ENCODE results near the gene RAD51B.

RAD51B gene

GRCh38 chr14:68486809-68487208 is 667.2 kb downstream of the RAD51B start:
- in situ Hi-C loops (cut with HindIII; ENCODE audit: low pct_unique_long_range_greater_than_20kb, low sequenced_read_pairs): no loop called here
- TF ChIP-seq JUND (IDR thresholded peaks at IDR 0.05; ENCODE audit: low read depth): no peak

GRCh38 chr14:68487805-68488590 is 668.4 kb downstream of the RAD51B start:
- TF ChIP-seq JUND (IDR thresholded peaks at IDR 0.05; ENCODE audit: low read depth): peak; percentile 51; the same call in 1 of the 2 replicates
- in situ Hi-C loops (cut with HindIII; ENCODE audit: low pct_unique_long_range_greater_than_20kb, low sequenced_read_pairs): no loop called here
- peak in 1 of 2 experiments; percentile 52 for DNase-seq (ENCODE audit: low read depth in 1 of 2, low spot score in 1 of 2)

More at GRCh38 chr14:68486809-68487208, 667.2 kb downstream of the RAD51B start:
- no peak for DNase-seq (ENCODE audit: low read depth in 1 of 2, low spot score in 1 of 2)

- no peak for TF ChIP-seq JUND (IDR thresholded peaks at IDR 0.05; ENCODE audit: low read depth)
- DNase-seq (ENCODE audit: low read depth in 1 of 2, low spot score in 1 of 2): no peak
- in situ Hi-C loops (cut with HindIII; ENCODE audit: low pct_unique_long_range_greater_than_20kb, low sequenced_read_pairs): no loop called here
Observed at GRCh38 chr14:68491793-68492192, 672.2 kb downstream of the RAD51B start.

- in situ Hi-C loops (cut with HindIII; ENCODE audit: low pct_unique_long_range_greater_than_20kb, low sequenced_read_pairs): no loop called here
- no peak for DNase-seq (ENCODE audit: low read depth in 1 of 2, low spot score in 1 of 2)
- no peak for TF ChIP-seq JUND (IDR thresholded peaks at IDR 0.05; ENCODE audit: low read depth)
Observed at GRCh38 chr14:68492381-68493151, 673.0 kb downstream of the RAD51B start.

GRCh38 chr14:68493152-68493911 is 673.8 kb downstream of the RAD51B start:
- TF ChIP-seq JUND (IDR thresholded peaks at IDR 0.05; ENCODE audit: low read depth): no peak
- DNase-seq (ENCODE audit: low read depth in 1 of 2, low spot score in 1 of 2): no peak
- in situ Hi-C loops (cut with HindIII; ENCODE audit: low pct_unique_long_range_greater_than_20kb, low sequenced_read_pairs): no loop called here

GRCh38 chr14:68495101-68496039 is 675.8 kb downstream of the RAD51B start:
- in situ Hi-C loops (cut with HindIII; ENCODE audit: low pct_unique_long_range_greater_than_20kb, low sequenced_read_pairs): no loop called here
- DNase-seq (ENCODE audit: low read depth in 1 of 2, low spot score in 1 of 2): no peak

GRCh38 chr14:68497011-68497410 is 677.4 kb downstream of the RAD51B start:
- in situ Hi-C loops (cut with HindIII; ENCODE audit: low pct_unique_long_range_greater_than_20kb, low sequenced_read_pairs): no loop called here
- no peak for DNase-seq (ENCODE audit: low read depth in 1 of 2, low spot score in 1 of 2)
- no peak for TF ChIP-seq JUND (IDR thresholded peaks at IDR 0.05; ENCODE audit: low read depth)

More at GRCh38 chr14:68495101-68496039, 675.8 kb downstream of the RAD51B start:
- TF ChIP-seq JUND (IDR thresholded peaks at IDR 0.05; ENCODE audit: low read depth): no peak

- no peak for DNase-seq (ENCODE audit: low read depth in 1 of 2, low spot score in 1 of 2)
- in situ Hi-C loops (cut with HindIII; ENCODE audit: low pct_unique_long_range_greater_than_20kb, low sequenced_read_pairs): no loop called here
- TF ChIP-seq JUND (IDR thresholded peaks at IDR 0.05; ENCODE audit: low read depth): no peak
Observed at GRCh38 chr14:68499451-68499850, 679.9 kb downstream of the RAD51B start.

- in situ Hi-C loops (cut with HindIII; ENCODE audit: low pct_unique_long_range_greater_than_20kb, low sequenced_read_pairs): no loop called here
- no peak for DNase-seq (ENCODE audit: low read depth in 1 of 2, low spot score in 1 of 2)
- no peak for TF ChIP-seq JUND (IDR thresholded peaks at IDR 0.05; ENCODE audit: low read depth)
Observed at GRCh38 chr14:68501171-68501570, 681.6 kb downstream of the RAD51B start.

GRCh38 chr14:68501614-68502052 is 682.1 kb downstream of the RAD51B start:
- no peak for TF ChIP-seq JUND (IDR thresholded peaks at IDR 0.05; ENCODE audit: low read depth)
- in situ Hi-C loops (cut with HindIII; ENCODE audit: low pct_unique_long_range_greater_than_20kb, low sequenced_read_pairs): no loop called here
- no peak for DNase-seq (ENCODE audit: low read depth in 1 of 2, low spot score in 1 of 2)

- no peak for TF ChIP-seq JUND (IDR thresholded peaks at IDR 0.05; ENCODE audit: low read depth)
- in situ Hi-C loops (cut with HindIII; ENCODE audit: low pct_unique_long_range_greater_than_20kb, low sequenced_read_pairs): no loop called here
- no peak for DNase-seq (ENCODE audit: low read depth in 1 of 2, low spot score in 1 of 2)
Observed at GRCh38 chr14:68502230-68502629, 682.7 kb downstream of the RAD51B start.

All from T47D (cell line).